Small intestine (tissue), 7 donors: ENCODE measurements around the gene RAC3. TPM values are rescaled to one million over a fixed set of nuclear protein-coding genes. Genes with fewer than 3 reads are reported as not detected.

Experiments
- DNase-seq, 2 donors: peaks; one replicate each; pipeline versions ENCODE4 v3.0.0 to v3.0.0-alpha.2; 2013
- FAIRE-seq: peaks from 2 replicates; lab custom pipeline; 2012; peaks lifted over from hg19 to GRCh38; lab: Jason Lieb, UNC
- H3K27ac ChIP-seq, 3 donors: one replicate each; pipeline ENCODE4 v1.5.1; 2013; ENCODE audit warnings: low read length in 2 of 3, mild to moderate bottlenecking in 2 of 3, control low read depth in 1 of 3, inconsistent platforms in 1 of 3, low read depth in 1 of 3, moderate library complexity in 1 of 3
- H3K27me3 ChIP-seq, 3 donors: one replicate each; pipeline ENCODE4 v1.6.1; 2013; ENCODE audit warnings: low read length in 3 of 3, inconsistent platforms in 1 of 3; ENCODE audit not compliant: control insufficient read depth in 3 of 3, insufficient read depth in 3 of 3
- H3K36me3 ChIP-seq, 3 donors: one replicate each; pipeline ENCODE4 v1.6.1; 2013; ENCODE audit warnings: low read length in 3 of 3, inconsistent platforms in 1 of 3, low read depth in 1 of 3, mild to moderate bottlenecking in 1 of 3, moderate library complexity in 1 of 3; ENCODE audit not compliant: control insufficient read depth in 3 of 3, insufficient read depth in 2 of 3
- H3K4me1 ChIP-seq, 3 donors: one replicate each; pipeline ENCODE4 v1.6.1; 2013; ENCODE audit warnings: low read length in 2 of 3, inconsistent platforms in 1 of 3, low read depth in 1 of 3, mild to moderate bottlenecking in 1 of 3, moderate library complexity in 1 of 3; ENCODE audit not compliant: control insufficient read depth in 3 of 3, insufficient read depth in 2 of 3
- H3K4me3 ChIP-seq, 3 donors: one replicate each; pipeline ENCODE4 v1.5.1; 2013; ENCODE audit warnings: low read length in 3 of 3, control low read depth in 1 of 3, inconsistent platforms in 1 of 3, low read depth in 1 of 3, mild to moderate bottlenecking in 1 of 3, moderate library complexity in 1 of 3
- H3K9me3 ChIP-seq, 2 donors: one replicate each; pipeline ENCODE4 v1.6.1; 2013; ENCODE audit warnings: low read depth in 1 of 2, low read length in 1 of 2; ENCODE audit not compliant: control insufficient read depth in 2 of 2, insufficient read depth in 1 of 2
- WGBS, 3 donors: extraction: QIAGEN DNeasy Blood & Tissue Kit; methylation state at CpG; one replicate each; pipeline ENCODE4 v1.1.7; 2013; 5-methylcytosine and 5-hydroxymethylcytosine counted together
- polyA plus RNA-seq, 4 donors: library from polyadenylated mRNA; stranded (reverse) in 3 of 4; unstranded in 1 of 4; fragments of 200-250 nt in 3 of 4; fragments of 120-200 nt in 1 of 4; gene quantifications; one replicate each; pipeline versions ENCODE4 v1.2.1 to v1.2.3, GENCODE V29; 2013
- donor health status: healthy with polysubstance abuse.
- donor health status: control.
- donor health status: control.
- donor health status: Bipolar disorder and iron deficiency.
- donor health status: healthy.

Gene RAC3
- polyA plus RNA-seq, 4 donors = 0.81 to 11.2 (median 4.4) TPM

- DNase-seq = no peak
- no peak overlapping the region for H3K4me3 ChIP-seq
- no peaks in the 10 kb centered on the region for H3K27me3 ChIP-seq
- no peaks in the 10 kb centered on the region for H3K9me3 ChIP-seq
- no peak overlapping the region for H3K27ac ChIP-seq
- H3K4me1 ChIP-seq = peaks cover 0 to 6% (median 4%) of the 10 kb centered on the region in 3 donors
- 87 to 91% (median 87%) methylated on average over 14 of the region's 14 CpGs for WGBS, 3 donors
- H3K36me3 ChIP-seq = peaks cover 12 to 87% (median 13%) of the 10 kb centered on the region in 3 donors
- no peak for FAIRE-seq
Measured at GRCh38 chr17:82060614-82061013, 29.1 kb downstream of the RAC3 start.

- DNase-seq (no peak), FAIRE-seq (no peak)
- Histone ChIP-seq H3K4me1 (peaks cover 3 to 9% (median 5%) of the 10 kb centered on the region in 3 donors), H3K27me3 (no peaks in the 10 kb centered on the region), H3K36me3 (peaks cover 12 to 80% (median 13%) of the 10 kb centered on the region in 3 donors), H3K27ac (no peak overlapping the region), H3K9me3 (no peaks in the 10 kb centered on the region), H3K4me3 (no peak overlapping the region)
- WGBS, 3 donors = 89 to 92% (median 90%) methylated on average over 33 to 34 of the region's 34 CpGs
Measured at GRCh38 chr17:82061047-82061925, 29.8 kb downstream of the RAC3 start.

GRCh38 chr17:82062076-82062983, 30.9 kb downstream of the RAC3 start:
- WGBS, 3 donors = 85 to 88% (median 87%) methylated on average over 24 of the region's 24 CpGs
- Histone ChIP-seq H3K27me3 (no peaks in the 10 kb centered on the region), H3K27ac (no peak overlapping the region), H3K36me3 (peaks cover 10 to 70% (median 11%) of the 10 kb centered on the region in 3 donors), H3K4me1 (peaks cover 5 to 9% (median 5%) of the 10 kb centered on the region in 3 donors), H3K4me3 (no peak overlapping the region), H3K9me3 (no peaks in the 10 kb centered on the region)
- no peak for DNase-seq
- no peak for FAIRE-seq

GRCh38 chr17:82062984-82063368, 31.5 kb downstream of the RAC3 start:
- Histone ChIP-seq H3K27me3 (no peaks in the 10 kb centered on the region), H3K4me1 (peaks cover 5 to 9% (median 5%) of the 10 kb centered on the region in 3 donors), H3K36me3 (peaks cover 5 to 63% (median 11%) of the 10 kb centered on the region in 3 donors), H3K9me3 (no peaks in the 10 kb centered on the region), H3K27ac (no peak overlapping the region), H3K4me3 (no peak overlapping the region)
- DNase-seq (no peak), FAIRE-seq (no peak)
- WGBS, 3 donors = 90 to 96% (median 93%) methylated on average over 9 of the region's 9 CpGs

- H3K27ac ChIP-seq = no peak overlapping the region
Measured at GRCh38 chr17:82063424-82064415, 32.2 kb downstream of the RAC3 start.

GRCh38 chr17:82064433-82065192, 33.1 kb downstream of the RAC3 start:
- Histone ChIP-seq H3K9me3 (no peaks in the 10 kb centered on the region), H3K27me3 (no peaks in the 10 kb centered on the region), H3K4me3 (peak overlapping the region; percentile 66 to 95 (median 85)), H3K4me1 (peaks cover 5 to 9% (median 5%) of the 10 kb centered on the region in 3 donors), H3K36me3 (peaks cover 0 to 47% (median 11%) of the 10 kb centered on the region in 3 donors), H3K27ac (peak overlapping the region in 2 of 3 donors; percentile 67 to 78)
- FAIRE-seq (no peak), DNase-seq (peak; percentile 52 to 58)
- WGBS, 3 donors = 11 to 26% (median 17%) methylated on average over 36 of the region's 36 CpGs

More at GRCh38 chr17:82063424-82064415, 32.2 kb downstream of the RAC3 start:
- H3K4me1 ChIP-seq = peaks cover 5 to 9% (median 5%) of the 10 kb centered on the region in 3 donors
- peaks cover 2 to 56% (median 11%) of the 10 kb centered on the region in 3 donors for H3K36me3 ChIP-seq
- FAIRE-seq (no peak), DNase-seq (no peak)
- peak overlapping the region in 1 of 3 donors; percentile 95 for H3K4me3 ChIP-seq
- no peaks in the 10 kb centered on the region for H3K9me3 ChIP-seq
- 67 to 81% (median 72%) methylated on average over 20 of the region's 20 CpGs for WGBS, 3 donors
- no peaks in the 10 kb centered on the region for H3K27me3 ChIP-seq

- Histone ChIP-seq H3K4me1 (peaks cover 5 to 9% (median 5%) of the 10 kb centered on the region in 3 donors), H3K27ac (peak overlapping the region in 2 of 3 donors; percentile 67 to 78), H3K9me3 (no peaks in the 10 kb centered on the region), H3K27me3 (no peaks in the 10 kb centered on the region), H3K36me3 (peaks cover 0 to 41% (median 6%) of the 10 kb centered on the region in 3 donors), H3K4me3 (peak overlapping the region; percentile 66 to 95 (median 85))
- peak in 1 of 2 donors; percentile 55 for DNase-seq
- 0 to 1% (median 1%) methylated on average over 25 to 47 of the region's 47 CpGs for WGBS, 3 donors
- FAIRE-seq = no peak
Measured at GRCh38 chr17:82065193-82065637, 33.7 kb downstream of the RAC3 start.
